GM18520 (cell line): ENCODE results near the gene MAPK11.
A peak's percentile ranks its signal among the peaks of the same experiment; 100 is the strongest.

ENCODE experiments used
- ATAC-seq: cut with Tn5 transposase; IDR thresholded peaks from one replicate; pipeline ENCODE4 v1.9.1; 2021; ENCODE audit not compliant: unreplicated experiment

Gene MAPK11

GRCh38 chr22:50269970-50270665, at the start of gene MAPK11:
MAPK11 (minus strand) TSS chr22:50270380; CDS start chr22:50270292, 88 bp downstream.
- ATAC-seq: no peak

DNA sequence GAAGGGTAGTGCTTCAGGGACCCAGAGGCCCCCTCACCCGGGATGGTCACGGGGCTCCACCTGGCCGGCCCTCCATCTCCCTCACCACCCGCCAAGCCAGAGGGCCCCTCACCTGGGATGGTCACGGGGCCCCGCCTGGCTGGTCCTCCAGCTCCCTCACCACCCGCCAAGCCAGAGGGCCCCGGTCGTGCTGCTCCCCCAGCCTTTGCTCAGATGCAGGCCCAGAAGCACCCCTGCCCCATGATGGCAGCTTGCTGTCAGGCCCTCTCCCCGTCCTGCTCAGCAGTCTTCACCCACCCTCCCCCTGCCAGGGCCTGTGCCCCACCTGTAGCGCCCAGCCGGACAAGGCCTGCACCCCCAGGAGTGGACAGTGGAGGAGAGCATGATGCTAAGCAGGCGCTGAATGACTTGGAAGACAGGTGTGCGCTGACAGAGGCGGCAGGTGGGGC, 49.3 kb upstream of the MAPK11 start:
- no peak for ATAC-seq

DNA sequence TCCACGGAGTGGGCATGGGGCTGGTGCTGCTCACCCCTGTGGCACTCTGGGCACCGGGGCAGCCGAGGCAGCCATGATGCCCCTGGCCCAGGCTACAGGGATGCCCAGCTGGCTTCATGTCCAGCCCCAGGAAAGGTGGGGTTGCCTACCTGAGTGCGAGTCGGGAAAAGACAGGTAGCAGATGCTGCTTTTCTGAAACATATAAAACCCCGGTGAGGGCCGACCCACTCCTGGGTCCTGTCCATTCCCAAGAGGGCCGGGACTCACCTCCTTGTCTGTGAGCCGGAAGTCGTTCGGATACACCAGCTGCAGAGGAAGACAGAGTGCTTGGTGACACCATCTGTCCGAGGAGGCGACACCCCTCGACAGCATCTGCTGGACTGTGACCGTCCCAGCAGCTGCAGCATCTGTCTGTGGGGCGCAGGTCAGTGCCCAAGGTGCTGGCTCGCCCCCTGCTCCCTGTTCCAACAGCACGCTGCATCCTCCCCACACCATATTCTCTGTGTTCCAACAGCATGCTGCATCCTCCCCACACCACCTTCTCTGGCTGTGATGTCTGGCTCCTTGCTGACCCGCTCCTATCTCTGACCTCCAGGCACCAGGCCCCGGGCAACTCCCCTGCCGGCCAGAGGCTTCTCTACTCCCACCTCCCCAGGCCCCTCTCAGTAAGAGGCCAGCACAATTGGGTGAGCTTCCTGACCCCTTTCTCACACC, 48.7 kb upstream of the MAPK11 start:
- ATAC-seq: no peak

- no peak for ATAC-seq
Observed at GRCh38 chr22:50318356-50318697, 48.1 kb upstream of the MAPK11 start.

DNA sequence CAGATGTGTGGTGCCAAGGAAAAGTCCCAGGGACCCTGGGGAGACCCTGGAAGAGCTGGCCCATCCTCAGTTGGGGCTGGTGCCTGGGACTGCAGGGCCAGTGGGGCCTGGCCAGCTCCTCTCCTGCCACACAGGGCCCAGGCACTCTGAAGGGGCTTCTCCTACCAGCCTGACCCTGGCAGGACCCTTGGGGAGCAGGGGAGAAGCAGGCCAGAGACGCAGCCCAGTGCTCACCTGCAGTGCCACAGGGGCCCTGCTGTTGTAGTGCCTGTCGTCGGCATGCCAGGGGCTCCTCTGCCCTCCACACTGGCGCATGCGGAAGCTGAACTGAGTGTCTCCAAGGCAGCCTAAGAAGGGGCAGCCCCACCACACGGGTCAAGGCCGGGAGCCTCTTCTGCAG, 47.5 kb upstream of the MAPK11 start:
- ATAC-seq: no peak

DNA sequence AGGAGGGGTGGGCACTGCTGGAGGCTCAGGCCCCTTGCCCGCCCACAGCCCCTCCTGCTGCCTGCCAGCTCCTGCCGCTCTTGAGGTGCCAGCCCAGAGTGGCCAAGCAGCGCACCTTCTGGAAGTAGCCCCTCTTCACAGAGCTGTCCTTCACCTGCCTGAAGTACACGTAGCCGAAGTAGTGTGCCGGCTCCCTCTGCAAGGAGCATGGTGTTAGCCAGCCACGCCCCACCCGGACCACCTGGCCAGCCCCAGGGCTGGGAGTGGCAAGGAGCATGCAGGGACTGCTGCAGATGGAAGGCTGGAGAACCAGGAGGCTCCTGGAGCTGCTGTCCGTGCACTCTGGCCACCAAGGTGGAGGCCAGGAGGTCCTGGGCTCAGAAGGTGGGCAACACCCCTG, 47.0 kb upstream of the MAPK11 start:
- ATAC-seq: no peak

DNA sequence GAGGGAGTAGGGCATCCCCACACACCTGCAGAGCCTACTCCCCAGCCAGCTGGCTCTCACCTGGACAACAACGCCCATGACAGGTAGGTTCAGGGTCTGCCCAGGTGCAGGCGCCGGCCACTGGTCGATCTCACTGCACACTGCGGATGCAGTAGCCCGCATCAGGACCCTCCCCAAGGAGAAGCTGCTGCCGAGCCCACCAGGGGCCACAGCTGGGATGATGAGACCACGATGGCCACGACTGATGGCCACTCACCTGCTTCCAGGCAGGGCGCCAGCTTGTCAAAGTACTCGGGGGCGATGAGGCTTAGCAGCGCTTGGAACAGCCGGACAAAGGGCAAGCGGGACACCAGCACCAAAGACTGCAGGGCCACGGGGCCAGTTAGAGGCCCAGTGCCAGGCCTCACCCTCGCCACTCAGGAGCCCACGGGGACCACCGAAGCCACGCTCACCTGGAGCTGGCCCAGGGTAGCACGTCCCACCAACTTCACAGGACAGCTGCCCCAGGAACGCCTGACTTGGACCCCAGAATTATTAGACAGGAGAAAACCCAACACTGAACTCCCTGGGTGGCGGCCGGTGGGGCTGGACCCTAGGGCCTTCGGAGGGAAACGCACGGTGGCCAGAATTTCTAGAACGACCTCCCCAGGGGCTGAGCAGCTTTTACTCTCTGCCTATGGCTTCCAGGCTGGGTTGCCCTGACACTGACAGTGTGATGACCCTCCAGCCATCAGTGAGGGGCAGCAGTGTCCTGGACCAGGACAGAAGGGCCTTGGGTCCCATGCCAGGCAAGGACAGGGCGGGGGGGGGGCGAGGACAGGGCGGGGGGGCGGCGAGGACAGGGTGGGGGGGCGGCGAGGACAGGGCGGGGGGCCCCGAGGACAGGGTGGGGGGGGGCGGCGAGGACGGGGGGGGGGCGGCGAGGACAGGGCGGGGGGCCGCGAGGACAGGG, 46.2 kb upstream of the MAPK11 start:
- ATAC-seq: no peak

- no peak for ATAC-seq
Observed at GRCh38 chr22:50315289-50316113, 45.3 kb upstream of the MAPK11 start.

- peak; percentile 48 for ATAC-seq
Observed at GRCh38 chr22:50314455-50315288, 44.5 kb upstream of the MAPK11 start.

DNA sequence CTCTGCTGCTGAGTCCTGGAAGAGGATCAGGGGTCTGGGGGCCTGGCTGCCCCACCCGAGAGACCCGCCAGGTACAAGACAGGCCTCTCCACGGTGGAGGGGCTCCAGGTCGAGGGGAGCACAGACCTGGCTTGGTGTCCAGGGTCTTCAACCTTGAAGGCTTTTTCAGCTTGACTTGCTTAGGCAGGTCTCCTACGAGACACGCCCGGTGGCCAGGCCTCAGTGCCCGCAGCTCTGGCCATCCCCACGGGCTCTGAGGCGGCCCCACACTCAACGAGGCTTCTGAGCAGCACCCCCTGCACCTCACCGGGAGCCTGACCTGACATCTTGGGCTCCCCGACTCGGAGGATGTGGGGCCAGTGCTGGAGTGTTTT, 43.9 kb upstream of the MAPK11 start:
- no peak for ATAC-seq

DNA sequence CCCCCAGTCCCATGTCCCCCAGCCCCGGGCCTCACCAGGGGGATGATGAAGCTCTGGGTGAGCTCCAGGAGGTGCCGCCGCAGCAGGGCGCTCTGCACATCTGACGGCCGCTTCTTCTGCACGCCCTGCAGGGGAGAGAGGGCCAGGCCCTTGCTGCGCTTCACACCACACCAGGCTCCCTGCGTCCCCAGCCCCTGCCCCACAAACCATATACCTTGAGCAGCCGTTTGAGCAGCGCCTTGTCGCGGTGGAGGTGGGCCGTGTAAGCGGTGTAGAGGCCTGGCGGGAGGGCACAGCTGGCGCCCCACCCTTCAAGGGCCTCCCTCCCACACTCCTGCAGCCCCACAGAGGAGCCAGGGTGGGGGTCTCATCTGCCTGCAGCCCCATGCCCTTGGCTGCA, 43.4 kb upstream of the MAPK11 start:
- no peak for ATAC-seq

GRCh38 chr22:50313021-50313420, 42.8 kb upstream of the MAPK11 start:
- no peak for ATAC-seq

GRCh38 chr22:50312371-50312770, 42.2 kb upstream of the MAPK11 start:
- ATAC-seq: no peak

- no peak for ATAC-seq
Observed at GRCh38 chr22:50311606-50312351, 41.6 kb upstream of the MAPK11 start.

DNA sequence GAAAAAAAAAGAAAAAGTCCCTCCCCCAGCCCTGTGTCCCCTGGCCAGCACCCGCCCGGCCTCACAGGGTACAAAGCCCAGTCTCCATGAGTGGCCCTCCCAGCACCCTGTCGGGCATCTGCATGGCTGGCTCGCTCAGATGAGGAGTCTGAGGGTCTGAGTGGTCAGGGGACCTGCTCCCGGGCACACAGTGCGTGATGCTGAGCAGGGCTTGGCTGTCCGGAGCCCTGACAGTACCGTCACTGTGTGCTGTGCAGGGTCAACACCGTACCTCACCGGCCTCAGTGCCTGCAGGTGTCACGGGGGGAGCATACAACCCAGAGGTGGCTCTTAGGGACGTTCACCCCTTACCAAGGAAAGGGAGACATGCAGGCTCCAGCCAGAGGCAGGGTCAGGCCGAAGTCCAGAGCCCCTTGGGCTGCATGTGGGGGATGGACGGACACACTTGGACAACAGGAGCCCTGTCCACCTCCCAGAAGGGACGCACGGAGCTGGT, 40.8 kb upstream of the MAPK11 start:
- no peak for ATAC-seq

- no peak for ATAC-seq
Observed at GRCh38 chr22:50310031-50310722, 40.0 kb upstream of the MAPK11 start.

DNA sequence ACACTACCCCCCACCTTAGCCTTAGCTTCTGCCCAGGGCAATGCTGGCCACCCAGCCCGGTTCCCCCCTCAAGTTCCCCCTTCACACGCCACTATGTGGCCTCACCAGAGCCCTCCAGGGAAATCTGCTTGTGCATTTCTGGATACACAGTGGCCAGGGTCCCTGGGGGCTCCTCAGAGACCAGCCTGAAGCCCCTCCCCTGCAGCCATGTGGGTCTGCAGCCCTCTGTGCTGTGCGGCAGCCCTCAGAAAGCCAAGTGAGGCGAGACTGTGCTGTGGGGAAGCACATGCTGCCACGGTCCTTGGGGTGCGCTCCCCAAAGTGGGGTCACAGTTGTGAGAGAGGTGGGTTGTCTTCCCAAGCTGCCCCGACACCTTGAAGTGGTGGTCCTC, 39.4 kb upstream of the MAPK11 start:
- ATAC-seq: no peak

GRCh38 chr22:50308986-50309600, 38.9 kb upstream of the MAPK11 start:
- ATAC-seq: no peak
